ENCODE results near the gene ZNF117. TPM values are rescaled to one million over a fixed set of nuclear protein-coding genes. Genes with fewer than 3 reads are reported as not detected.
"Not testable (repeated sequence)": the region's sequence is repeated elsewhere in the genome, so short reads cannot be mapped to it uniquely, and the experiment has no call there.

The ZNF117 gene
- 3.4 and 7.1 TPM in 2 replicates for total RNA-seq

GRCh38 chr7:64990936-64991335 is at the start of gene ZNF117:
ZNF117 (minus strand) TSS chr7:64991036.
- DNase-seq (ENCODE audit: low read depth, low spot score), result no peak

- DNase-seq (ENCODE audit: low read depth, low spot score), result not testable (repeated sequence)
These were observed 47.9 kb upstream of the ZNF117 start for GRCh38 chr7:65038767-65039166.

- peak; percentile 62 for DNase-seq (ENCODE audit: low read depth, low spot score)
These were observed 47.2 kb upstream of the ZNF117 start for GRCh38 chr7:65037740-65038688.

GRCh38 chr7:65036526-65036925 is 45.7 kb upstream of the ZNF117 start:
- not testable (repeated sequence) for DNase-seq (ENCODE audit: low read depth, low spot score)

GRCh38 chr7:65035469-65035868 is 44.6 kb upstream of the ZNF117 start:
- not testable (repeated sequence) for DNase-seq (ENCODE audit: low read depth, low spot score)

- not testable (repeated sequence) for DNase-seq (ENCODE audit: low read depth, low spot score)
These were observed 43.4 kb upstream of the ZNF117 start for GRCh38 chr7:65034120-65034782.

GRCh38 chr7:65033391-65033790 is 42.6 kb upstream of the ZNF117 start:
- not testable (repeated sequence) for DNase-seq (ENCODE audit: low read depth, low spot score)

- DNase-seq (ENCODE audit: low read depth, low spot score), result not testable (repeated sequence)
These were observed 34.2 kb upstream of the ZNF117 start for GRCh38 chr7:65025023-65025422.

- not testable (repeated sequence) for DNase-seq (ENCODE audit: low read depth, low spot score)
These were observed 30.1 kb upstream of the ZNF117 start for GRCh38 chr7:65020978-65021377.

- DNase-seq (ENCODE audit: low read depth, low spot score), result not testable (repeated sequence)
These were observed 19.0 kb upstream of the ZNF117 start for GRCh38 chr7:65009881-65010280.

- DNase-seq (ENCODE audit: low read depth, low spot score), result not testable (repeated sequence)
These were observed 18.6 kb upstream of the ZNF117 start for GRCh38 chr7:65009394-65009793.

GRCh38 chr7:65007036-65007435 is 16.2 kb upstream of the ZNF117 start:
- DNase-seq (ENCODE audit: low read depth, low spot score), result not testable (repeated sequence)

- peak; percentile 81 for DNase-seq (ENCODE audit: low read depth, low spot score)
These were observed 15.5 kb upstream of the ZNF117 start, which contains the start of gene ERV3-1 for GRCh38 chr7:65006094-65006992. ERV3-1 (minus strand) TSS chr7:65006687; CDS start chr7:64993026, 13,661 bp downstream.

GRCh38 chr7:65004575-65004974 is 13.7 kb upstream of the ZNF117 start:
- DNase-seq (ENCODE audit: low read depth, low spot score), result no peak

- DNase-seq (ENCODE audit: low read depth, low spot score), result no peak
These were observed 12.2 kb upstream of the ZNF117 start for GRCh38 chr7:65002972-65003585.

GRCh38 chr7:65001291-65001814 is 10.5 kb upstream of the ZNF117 start:
- no peak for DNase-seq (ENCODE audit: low read depth, low spot score)

GRCh38 chr7:64999165-65000004 is 8.5 kb upstream of the ZNF117 start:
- peak; percentile 91 for DNase-seq (ENCODE audit: low read depth, low spot score)

- DNase-seq (ENCODE audit: low read depth, low spot score), result no peak
These were observed 8.0 kb upstream of the ZNF117 start for GRCh38 chr7:64998865-64999164.

GRCh38 chr7:64997927-64998391 is 7.1 kb upstream of the ZNF117 start:
- DNase-seq (ENCODE audit: low read depth, low spot score), result no peak
